ENCODE data around the gene ATCAY.
A peak's percentile ranks its signal among the peaks of the same experiment; 100 is the strongest.

Gene ATCAY

GRCh38 chr19:3970808-3971598 is 90.5 kb downstream of the ATCAY start, which contains the start of gene DAPK3:
TSS of gene DAPK3 (minus strand) at chr19:3971099. CDS start at chr19:3969735, 1,364 bp downstream.
- DNase-seq: peak; percentile 88 to 96

GRCh38 chr19:3975144-3975543 is 94.7 kb downstream of the ATCAY start:
- DNase-seq: no peak

- no peak for DNase-seq
Measured at GRCh38 chr19:3975637-3976087, 95.2 kb downstream of the ATCAY start.

- no peak for DNase-seq
Measured at GRCh38 chr19:3976495-3977241, 96.2 kb downstream of the ATCAY start.
